PC-3 (cell line): ENCODE measurements around the gene CMTM1. TPM values are rescaled to one million over a fixed set of nuclear protein-coding genes. Genes with fewer than 3 reads are reported as not detected.
"Not testable (repeated sequence)": the region's sequence is repeated elsewhere in the genome, so short reads cannot be mapped to it uniquely, and the experiment has no call there.

Source experiments
- ATAC-seq: fragments of 200-7000 bp; cut with Tn5 transposase; 2 replicates; pipeline ENCODE4 v1.9.1; 2020; ENCODE audit warnings: mild to moderate bottlenecking, moderate library complexity
- BruUV-seq: library from RNA; stranded (reverse); fragments of 400-500 nt; replicated peaks from 2 replicates; lab custom pipeline; 2021; lab: Mats Ljungman, UMichigan
- CTCF ChIA-PET: fragments of 300-600 bp; sonication (Branson Sonifier 250); formaldehyde crosslinking; loops from one replicate; lab custom pipeline; 2022; ENCODE audit warnings: antibody characterized with exemption; lab: Charles Lee
- POLR2A ChIA-PET: fragments of 300-600 bp; sonication (Branson Sonifier 250); formaldehyde crosslinking; loops from one replicate; lab custom pipeline; 2022; ENCODE audit warnings: antibody characterized with exemption; ENCODE audit not compliant: unreplicated experiment; lab: Charles Lee
- DNase-seq: peaks from one replicate; pipeline ENCODE4 v3.0.0-alpha.2; 2015
- H2AFZ ChIP-seq: fragments of 300-600 bp; sonication (generic); 2 replicates; pipeline ENCODE4 v1.6.0; 2016; ENCODE audit warnings: antibody characterized with exemption, low read length
- H3F3A ChIP-seq: fragments of 300-600 bp; sonication (generic); one replicate; pipeline ENCODE4 v1.6.0; 2017; ENCODE audit warnings: antibody characterized with exemption, low read length, control low read depth, mild to moderate bottlenecking; ENCODE audit not compliant: unreplicated experiment
- H3K27ac ChIP-seq: fragments of 300-600 bp; sonication (generic); 2 replicates; pipeline ENCODE4 v1.5.1; 2016; ENCODE audit warnings: mild to moderate bottlenecking, low read length
- H3K27me3 ChIP-seq: fragments of 300-600 bp; sonication (generic); 2 replicates; pipeline ENCODE4 v1.6.1; 2016; ENCODE audit warnings: low read length, mixed read lengths
- H3K36me3 ChIP-seq: fragments of 300-600 bp; sonication (generic); 2 replicates; pipeline ENCODE4 v1.6.1; 2016; ENCODE audit warnings: low read depth, mixed run types, low read length, mixed read lengths
- H3K4me1 ChIP-seq: fragments of 300-600 bp; sonication (generic); 2 replicates; pipeline ENCODE4 v1.5.1; 2016; ENCODE audit warnings: low read length; ENCODE audit not compliant: insufficient read depth
- H3K4me2 ChIP-seq: fragments of 300-600 bp; sonication (generic); 2 replicates; pipeline ENCODE4 v1.6.0; 2016; ENCODE audit warnings: low read length
- H3K4me3 ChIP-seq: fragments of 300-600 bp; sonication (generic); 2 replicates; pipeline ENCODE4 v1.5.1; 2016; ENCODE audit warnings: mild to moderate bottlenecking, low read length, mixed read lengths
- H3K79me2 ChIP-seq: fragments of 300-600 bp; sonication (generic); 2 replicates; pipeline ENCODE4 v1.6.1; 2017; ENCODE audit warnings: low read length, mixed read lengths
- H3K9ac ChIP-seq: fragments of 300-600 bp; sonication (generic); 2 replicates; pipeline ENCODE4 v1.6.0; 2016; ENCODE audit warnings: mild to moderate bottlenecking, low read length
- H3K9me2 ChIP-seq: fragments of 300-600 bp; sonication (generic); replicated peaks from 2 replicates; pipeline ENCODE4 v1.6.1; 2016; ENCODE audit warnings: mixed run types, low read length, mixed read lengths
- H3K9me3 ChIP-seq: fragments of 300-600 bp; sonication (generic); 2 replicates; pipeline ENCODE4 v1.6.1; 2016; ENCODE audit warnings: low read length, mixed read lengths
- H4K20me1 ChIP-seq: fragments of 300-600 bp; sonication (generic); 2 replicates; pipeline ENCODE4 v1.6.1; 2016; ENCODE audit warnings: low read length, mixed read lengths
- EZH2 ChIP-seq: fragments of 300-600 bp; sonication (generic); IDR thresholded peaks from one replicate; pipeline ENCODE4 v1.6.1; 2017; ENCODE audit warnings: antibody characterized with exemption, mild to moderate bottlenecking, low read length; ENCODE audit not compliant: unreplicated experiment
- EZH2phosphoT487 ChIP-seq: fragments of 300-600 bp; sonication (generic); IDR thresholded peaks from 2 replicates; pipeline ENCODE4 v1.6.1; 2018; ENCODE audit warnings: mild to moderate bottlenecking, antibody characterized with exemption, low read length, borderline replicate concordance
- intact Hi-C: fragments of 100-400 bp; cut with micrococcal nuclease; formaldehyde crosslinking; loops from 2 replicates; pipeline ENCODE4 v1.9.0; 2023
- total RNA-seq: library from RNA; depleted of rRNA; stranded (reverse); fragments of >200 nt; gene quantifications from 2 replicates; pipeline ENCODE4 v1.2.3, GENCODE V29; 2014
- TF ChIP-seq, protein P1 (sequence below): fragments of 300-600 bp; sonication (generic); conservative IDR thresholded peaks from 2 replicates; pipeline ENCODE4 v1.5.1; 2017; ENCODE audit warnings: antibody characterized with exemption, low read depth, mild to moderate bottlenecking, low read length

The CMTM1 gene
- total RNA-seq, 1 experiment from 2014 or later = 1.4 TPM

DNA sequence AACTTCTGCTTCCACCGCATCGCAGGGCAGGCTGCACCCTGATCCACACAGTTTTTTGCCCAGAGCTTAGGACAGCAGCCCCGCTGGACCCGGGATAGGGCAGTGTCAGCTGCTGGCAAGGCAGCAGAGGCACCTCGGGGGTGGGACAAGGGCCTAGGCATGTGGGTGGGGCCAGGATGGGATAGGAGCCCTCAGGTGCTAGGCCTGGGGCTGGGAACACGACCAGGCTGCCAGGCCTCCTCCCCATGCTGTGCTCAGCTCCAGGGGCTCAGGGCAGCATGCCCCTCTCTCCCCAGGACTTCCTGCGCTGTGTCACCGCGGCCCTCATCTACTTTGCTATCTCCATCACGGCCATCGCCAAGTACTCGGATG is 42.9 kb downstream of the CMTM1 start:
- Histone ChIP-seq H3K4me2 (no peak overlapping the region), H3K4me1 (peaks cover 6% of the 10 kb centered on the region; the same call in 1 of the 2 replicates), H3F3A (no peaks in the 10 kb centered on the region), H4K20me1 (no peaks in the 10 kb centered on the region), H3K27ac (no peak overlapping the region), H3K9ac (no peak overlapping the region), H3K36me3 (no peaks in the 10 kb centered on the region; the same call in 1 of the 2 replicates), H3K27me3 (no peaks in the 10 kb centered on the region), H3K79me2 (no peaks in the 10 kb centered on the region), H3K9me2 (no peaks in the 10 kb centered on the region), H3K4me3 (no peak overlapping the region), H3K9me3 (no peaks in the 10 kb centered on the region), H2AFZ (no peak overlapping the region)
- ChIA-PET CTCF (interaction anchor here (0.6 to 1.3 kb wide), 12 partner anchors 8 to 264 kb away, joined by 3 to 7 read pairs (median 4); no protein-coding TSS in a partner anchor), POLR2A (no interaction called here)
- intact Hi-C loops = loop anchor here (10.0 kb wide), 1 partner anchor 86 kb away; the partner anchor contains the start of gene CMTM4
- no peak for ATAC-seq
- BruUV-seq = no TSS peak
- DNase-seq = no peak
- TF ChIP-seq EZH2 = no peak
- TF ChIP-seq, protein P1, sequence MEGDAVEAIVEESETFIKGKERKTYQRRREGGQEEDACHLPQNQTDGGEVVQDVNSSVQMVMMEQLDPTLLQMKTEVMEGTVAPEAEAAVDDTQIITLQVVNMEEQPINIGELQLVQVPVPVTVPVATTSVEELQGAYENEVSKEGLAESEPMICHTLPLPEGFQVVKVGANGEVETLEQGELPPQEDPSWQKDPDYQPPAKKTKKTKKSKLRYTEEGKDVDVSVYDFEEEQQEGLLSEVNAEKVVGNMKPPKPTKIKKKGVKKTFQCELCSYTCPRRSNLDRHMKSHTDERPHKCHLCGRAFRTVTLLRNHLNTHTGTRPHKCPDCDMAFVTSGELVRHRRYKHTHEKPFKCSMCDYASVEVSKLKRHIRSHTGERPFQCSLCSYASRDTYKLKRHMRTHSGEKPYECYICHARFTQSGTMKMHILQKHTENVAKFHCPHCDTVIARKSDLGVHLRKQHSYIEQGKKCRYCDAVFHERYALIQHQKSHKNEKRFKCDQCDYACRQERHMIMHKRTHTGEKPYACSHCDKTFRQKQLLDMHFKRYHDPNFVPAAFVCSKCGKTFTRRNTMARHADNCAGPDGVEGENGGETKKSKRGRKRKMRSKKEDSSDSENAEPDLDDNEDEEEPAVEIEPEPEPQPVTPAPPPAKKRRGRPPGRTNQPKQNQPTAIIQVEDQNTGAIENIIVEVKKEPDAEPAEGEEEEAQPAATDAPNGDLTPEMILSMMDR = no peak
- no peak for TF ChIP-seq EZH2phosphoT487

DNA sequence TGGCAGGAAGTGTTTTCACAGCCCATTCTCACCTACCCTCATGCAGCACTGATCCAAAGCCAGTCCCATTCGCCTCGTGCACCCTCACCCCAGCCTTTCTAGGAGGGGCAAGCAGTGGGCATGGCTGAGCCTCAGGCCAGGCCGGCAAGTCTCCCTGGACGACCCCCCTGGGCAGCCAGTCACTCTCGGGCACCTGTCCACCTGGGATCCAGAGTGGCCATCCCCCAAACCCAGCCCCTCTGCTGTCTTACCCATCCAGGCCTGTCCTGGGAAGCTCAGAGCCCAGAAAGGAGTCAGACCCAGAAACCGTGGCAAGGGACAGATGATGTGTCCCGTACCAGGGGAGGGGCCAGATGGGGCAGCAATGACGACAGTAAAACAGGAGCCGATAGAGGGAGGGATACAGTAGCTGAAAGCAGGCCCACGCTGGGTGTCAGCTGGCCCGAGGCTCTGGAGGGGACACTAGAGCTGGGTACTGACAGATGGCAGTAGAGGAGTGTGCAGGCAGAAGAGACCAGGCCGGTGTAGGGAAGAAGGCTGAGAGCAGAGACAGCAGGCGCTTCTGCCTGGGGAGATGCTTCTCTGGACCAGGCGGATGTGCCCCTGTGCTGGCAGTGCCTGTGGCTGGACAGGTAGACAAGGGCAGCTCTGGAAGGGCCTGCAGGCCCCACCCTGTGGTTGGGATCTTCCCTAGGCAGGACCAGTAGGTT is 44.0 kb downstream of the CMTM1 start:
- DNase-seq = no peak
- intact Hi-C loops = no loop called here
- H3K9me3 ChIP-seq = no peaks in the 10 kb centered on the region
- no peak overlapping the region for H2AFZ ChIP-seq
- no peaks in the 10 kb centered on the region for H3K79me2 ChIP-seq
- TF ChIP-seq, protein P1 = no peak
- TF ChIP-seq EZH2phosphoT487 (no peak), EZH2 (no peak)
- no peak overlapping the region for H3K9ac ChIP-seq
- H3K36me3 ChIP-seq = no peaks in the 10 kb centered on the region; the same call in 1 of the 2 replicates
- ChIA-PET CTCF (no interaction called here), POLR2A (interaction anchor here (0.5 kb wide), 1 partner anchor 146 kb away, joined by 3 read pairs; no protein-coding TSS in a partner anchor)
- H3K4me2 ChIP-seq = no peak overlapping the region
- BruUV-seq = no TSS peak
- ATAC-seq = no peak
- H3K9me2 ChIP-seq = no peaks in the 10 kb centered on the region
- H3K27ac ChIP-seq = no peak overlapping the region
- peaks cover 6% of the 10 kb centered on the region; the same call in 1 of the 2 replicates for H3K4me1 ChIP-seq
- H3K4me3 ChIP-seq = no peak overlapping the region
- H4K20me1 ChIP-seq = no peaks in the 10 kb centered on the region
- H3K27me3 ChIP-seq = no peaks in the 10 kb centered on the region
- H3F3A ChIP-seq = no peaks in the 10 kb centered on the region

DNA sequence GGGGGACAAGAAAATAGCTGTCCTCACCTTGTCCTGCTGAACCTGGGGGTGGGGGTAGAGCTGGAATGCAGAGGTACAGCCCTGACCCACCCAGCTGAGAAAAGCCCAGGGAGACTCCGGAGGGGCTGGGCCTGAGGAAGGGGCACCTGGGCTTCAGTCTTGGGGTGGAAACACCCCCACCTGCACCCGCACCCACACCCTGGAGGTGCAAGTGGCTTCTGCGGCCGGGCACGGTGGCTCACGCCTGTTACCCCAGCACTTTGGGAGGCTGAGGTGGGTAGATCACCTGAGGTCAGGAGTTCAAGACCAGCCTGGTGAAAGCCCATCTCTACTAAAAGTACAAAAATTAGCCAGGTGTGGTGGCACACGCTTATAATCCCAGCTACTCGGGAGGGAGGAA is 45.7 kb downstream of the CMTM1 start:
- H3K27me3 ChIP-seq, ATAC-seq, H3F3A ChIP-seq, H3K9me2 ChIP-seq, H3K4me2 ChIP-seq, H3K9ac ChIP-seq, H4K20me1 ChIP-seq, H3K27ac ChIP-seq, intact Hi-C loops, H3K4me3 ChIP-seq, H3K36me3 ChIP-seq, POLR2A ChIA-PET, H2AFZ ChIP-seq, BruUV-seq, H3K79me2 ChIP-seq, CTCF ChIA-PET, H3K9me3 ChIP-seq, DNase-seq, H3K4me1 ChIP-seq: not testable (repeated sequence)
